HL-60/S4 treated with phorbol 12-myristate 13-acetate at 8.2 ng/mL for 4 days and 3 days (cell line): Measurements from ENCODE around the gene XPO5.
"Not testable (repeated sequence)": the region's sequence is repeated elsewhere in the genome, so short reads cannot be mapped to it uniquely, and the experiment has no call there.

ENCODE experiments used
- in situ Hi-C: fragments of 300-500 bp; cut with MboI; formaldehyde crosslinking; loops from 2 replicates; pipeline ENCODE4 v1.15.0; 2022; ENCODE audit warnings: low sequenced_read_pairs

Gene XPO5

DNA sequence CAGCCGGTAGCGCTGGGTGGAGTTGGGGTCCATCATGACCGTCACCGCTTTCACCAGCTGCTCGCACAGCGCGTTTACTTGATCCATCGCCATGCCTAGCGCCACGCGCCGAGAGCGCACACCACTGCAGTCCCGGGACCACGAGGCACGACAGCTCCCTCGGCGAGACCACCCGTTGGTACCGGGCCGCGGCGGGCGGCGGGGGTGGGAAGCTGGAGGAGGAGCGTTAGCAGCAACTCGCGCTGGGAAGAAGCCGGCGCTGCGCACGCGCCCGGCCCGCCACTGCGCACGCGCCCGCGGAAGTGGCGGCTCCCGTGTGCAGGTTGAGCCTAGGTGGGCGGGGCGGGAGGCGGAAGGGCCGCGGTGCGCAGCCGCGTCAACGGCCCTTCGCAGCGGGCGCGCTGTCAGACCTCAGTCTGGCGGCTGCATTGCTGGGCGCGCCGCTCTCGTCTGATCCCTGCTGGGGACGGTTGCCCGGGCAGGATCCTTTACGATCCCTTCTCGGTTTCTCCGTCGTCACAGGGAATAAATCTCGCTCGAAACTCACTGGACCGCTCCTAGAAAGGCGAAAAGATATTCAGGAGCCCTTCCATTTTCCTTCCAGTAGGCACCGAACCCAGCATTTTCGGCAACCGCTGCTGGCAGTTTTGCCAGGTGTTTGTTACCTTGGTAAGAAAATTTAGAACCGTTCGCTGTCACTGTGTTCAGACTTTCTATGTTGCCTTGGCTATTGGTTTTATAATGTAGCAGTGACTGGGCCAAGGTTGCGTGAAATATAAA, at the start of gene XPO5, which contains the start of gene POLH:
Gene XPO5 (minus strand): TSS at position 267 of the 780 bp plus-strand sequence. CDS start 174 bp downstream, at position 93.
Gene POLH (plus strand): TSS at position 414 of the 780 bp plus-strand sequence. CDS start 6,135 bp downstream, outside the sequence.
- in situ Hi-C loops: no loop called here

DNA sequence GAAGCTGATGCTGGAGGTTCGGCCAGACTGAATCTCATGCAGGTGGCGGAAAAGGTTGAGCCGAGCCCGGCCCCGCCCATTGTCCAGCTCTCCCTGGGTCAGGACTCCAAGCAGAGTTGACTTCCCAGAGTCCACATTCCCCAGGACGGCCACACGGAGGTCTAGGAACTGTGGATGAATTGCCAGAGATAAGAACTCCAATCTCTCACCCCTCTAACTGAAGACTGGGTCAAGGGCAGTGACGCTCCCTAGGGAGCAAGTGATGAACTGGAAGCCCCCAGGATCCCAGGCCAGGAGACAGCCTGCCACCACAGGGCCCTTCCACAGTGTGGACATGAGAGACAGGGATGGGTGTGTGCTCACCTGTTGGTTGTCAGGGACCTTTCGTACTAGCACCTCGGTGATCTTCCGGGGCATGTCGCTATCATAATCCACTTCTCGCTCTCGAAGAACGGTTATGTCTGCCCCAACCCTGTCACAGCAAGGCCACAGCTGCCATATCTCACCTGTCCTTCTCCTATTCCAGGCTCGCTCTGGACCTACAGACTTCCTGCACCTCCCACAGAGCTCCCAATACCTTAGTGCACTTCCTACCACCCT, 49.7 kb upstream of the XPO5 start:
- in situ Hi-C loops: no loop called here

DNA sequence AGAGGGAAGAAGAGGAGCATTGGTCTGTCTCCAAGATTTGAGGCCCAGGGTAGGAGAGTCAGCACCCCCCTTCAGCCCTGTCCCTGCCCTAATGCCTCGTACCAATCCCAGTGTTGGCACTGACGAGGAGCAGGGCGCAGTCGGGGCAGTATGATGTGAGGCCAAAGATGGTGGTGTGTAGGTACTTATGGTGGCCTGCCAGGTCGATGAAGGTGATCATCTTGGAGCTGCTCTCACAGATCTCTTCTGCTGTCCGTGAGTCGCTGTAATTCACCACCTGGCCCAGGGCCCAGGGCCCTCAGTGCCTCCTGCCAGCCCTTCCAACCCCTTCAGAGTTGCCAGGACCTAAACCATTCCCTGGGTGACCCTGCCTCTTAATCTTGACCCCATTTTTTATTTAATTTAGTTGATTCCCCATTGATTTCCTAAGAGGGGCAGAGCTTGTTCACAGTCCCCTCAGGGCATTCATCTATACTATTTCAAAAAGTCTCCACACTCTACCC, 49.0 kb upstream of the XPO5 start:
- in situ Hi-C loops: no loop called here

DNA sequence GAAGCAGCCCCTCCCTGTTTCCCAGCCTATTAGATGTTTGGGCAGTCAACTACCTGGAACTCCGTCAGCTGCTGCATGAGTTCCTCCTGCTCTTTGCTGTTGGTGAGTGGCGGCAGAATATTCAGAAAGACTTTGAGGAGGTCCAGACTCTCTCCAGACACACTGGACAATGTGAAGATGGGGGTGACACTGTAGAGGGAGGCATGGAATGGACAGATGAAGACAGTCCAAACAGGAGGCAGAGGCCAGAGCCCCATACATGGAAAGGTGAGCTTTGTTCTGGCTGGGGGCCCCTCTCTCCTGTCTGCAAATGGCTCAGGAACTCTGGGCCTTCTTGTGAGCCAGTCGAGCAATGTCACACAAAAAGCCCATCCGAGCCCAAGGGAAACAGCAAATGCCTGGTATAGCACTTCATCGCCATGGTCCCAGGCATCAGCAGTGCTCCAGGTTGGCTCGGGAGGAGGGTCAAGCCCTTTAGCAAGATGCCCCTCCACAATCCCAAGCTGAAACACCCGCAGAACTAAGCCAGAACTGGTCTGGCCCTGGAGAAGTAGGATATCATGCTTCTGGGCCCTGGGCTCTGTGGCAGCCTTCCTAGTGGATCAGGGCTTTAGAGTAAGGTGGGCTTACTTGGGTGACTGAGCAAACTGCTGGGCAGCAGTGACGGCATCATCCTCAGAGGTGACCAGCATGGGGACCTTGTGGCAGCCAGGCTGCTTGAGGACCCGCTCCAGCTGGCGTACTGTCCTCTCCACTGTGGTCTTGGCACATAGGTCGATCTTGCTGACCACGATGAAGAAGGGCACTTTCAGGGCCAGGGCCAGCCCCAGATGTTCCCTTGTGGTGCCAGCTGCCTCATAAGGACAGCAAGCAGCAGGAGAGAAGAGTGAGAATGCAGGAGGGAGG, 48.3 kb upstream of the XPO5 start:
- in situ Hi-C loops: no loop called here

DNA sequence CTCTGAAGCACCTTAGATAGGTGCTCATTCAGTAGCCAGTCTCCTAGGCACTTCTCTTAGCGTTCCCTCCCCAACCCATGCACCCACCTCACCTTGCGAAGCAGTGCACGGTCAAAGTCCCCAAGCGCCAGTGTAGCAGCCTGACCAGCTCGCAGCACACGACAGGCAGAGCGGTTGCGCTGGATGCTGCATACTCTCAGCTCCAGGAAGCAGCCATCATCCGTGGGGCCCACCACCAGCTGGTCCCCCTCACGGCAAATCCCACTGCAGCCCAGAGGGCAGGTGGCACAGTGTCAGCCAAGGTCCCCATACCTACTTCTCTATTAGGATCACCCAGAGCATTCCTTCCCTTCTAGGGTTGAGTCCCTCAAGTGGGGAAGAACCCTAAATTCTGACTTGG, 46.7 kb upstream of the XPO5 start:
- in situ Hi-C loops: no loop called here

DNA sequence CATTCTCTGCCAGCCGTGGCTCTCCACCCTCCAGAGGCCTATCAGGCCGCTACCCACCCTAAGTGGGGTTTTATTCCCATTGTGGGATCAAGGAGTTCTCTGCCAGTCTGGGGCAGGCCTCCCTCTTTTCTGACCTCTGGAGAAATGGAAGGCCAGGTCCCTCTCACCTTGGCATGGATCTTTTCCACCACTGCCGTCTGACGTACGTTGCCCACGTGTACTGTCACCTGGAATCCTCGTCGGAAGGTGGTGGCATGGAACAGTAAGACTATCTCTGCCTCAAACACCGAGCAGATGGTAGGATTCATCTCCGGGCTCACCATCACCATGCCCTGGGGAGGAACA, 46.0 kb upstream of the XPO5 start:
- in situ Hi-C loops: no loop called here

DNA sequence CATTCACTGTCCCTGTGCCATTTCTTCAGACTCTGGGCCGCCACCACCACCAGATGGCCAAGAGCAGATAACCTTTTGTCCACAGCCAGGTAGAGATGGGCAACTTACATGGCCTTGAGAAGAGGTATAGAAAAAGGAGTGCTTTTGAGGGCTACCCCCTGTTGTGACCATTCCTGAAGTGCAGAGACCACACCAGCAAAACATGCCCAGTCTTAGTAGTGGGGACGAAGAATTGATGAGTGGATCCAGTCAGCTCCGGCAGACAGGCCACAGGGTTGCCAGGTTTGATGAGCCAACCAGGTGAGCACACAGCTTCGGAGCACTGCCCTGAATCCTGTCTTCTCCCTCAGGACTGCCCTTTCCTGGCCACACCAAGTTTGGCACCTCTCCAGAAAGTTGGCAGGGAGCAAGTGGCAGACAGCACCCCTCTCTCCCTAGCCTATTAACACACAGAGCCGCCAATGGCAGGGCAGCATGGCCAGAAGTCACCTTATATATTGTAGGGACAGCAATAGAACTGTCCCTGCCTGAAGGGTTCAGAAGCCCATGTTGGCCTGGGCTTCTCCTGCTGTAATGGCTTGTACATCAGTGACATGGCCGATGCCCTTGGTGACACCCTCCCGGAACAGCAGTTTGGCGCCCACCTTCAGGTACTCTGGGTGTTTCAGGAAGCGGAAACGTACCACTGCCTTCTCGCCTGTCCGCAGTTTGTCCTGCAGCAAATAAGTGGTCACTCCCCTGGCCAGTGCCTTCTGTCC, 45.4 kb upstream of the XPO5 start:
- in situ Hi-C loops: no loop called here

DNA sequence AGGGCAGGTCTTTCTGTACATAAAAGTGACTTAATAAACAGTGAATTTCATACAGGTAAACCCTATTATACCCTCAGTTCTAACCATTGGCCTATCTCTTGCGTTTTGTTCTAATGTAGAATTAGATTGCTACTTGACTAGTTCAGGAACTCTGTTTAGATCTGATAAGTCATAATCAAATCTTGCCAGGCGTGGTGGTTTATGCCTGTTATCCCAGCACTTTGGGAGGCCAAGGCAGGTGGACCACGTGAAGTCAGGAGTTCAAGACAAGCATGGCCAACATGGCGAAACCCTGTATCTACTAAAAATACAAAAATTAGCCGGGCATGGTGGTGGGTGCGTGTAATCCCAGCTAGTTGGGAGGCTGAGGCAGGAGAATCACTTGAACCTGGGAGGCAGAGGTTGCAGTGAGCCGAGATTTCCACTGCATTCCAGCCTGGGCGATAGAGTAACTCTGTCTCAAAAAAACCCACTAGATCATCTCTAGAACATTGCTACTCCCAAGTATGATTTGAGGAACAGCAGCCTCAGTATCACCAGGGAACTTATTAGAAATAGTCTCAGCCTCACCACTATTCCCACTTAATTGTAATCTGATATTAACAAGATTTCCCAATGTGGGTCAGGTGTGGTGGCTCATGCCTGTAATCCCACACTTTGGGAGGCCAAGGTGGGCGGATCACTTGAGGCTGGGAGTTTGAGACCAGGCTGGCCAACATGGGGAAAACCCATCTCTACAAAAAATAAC, 41.1 kb upstream of the XPO5 start:
- in situ Hi-C loops: no loop called here

DNA sequence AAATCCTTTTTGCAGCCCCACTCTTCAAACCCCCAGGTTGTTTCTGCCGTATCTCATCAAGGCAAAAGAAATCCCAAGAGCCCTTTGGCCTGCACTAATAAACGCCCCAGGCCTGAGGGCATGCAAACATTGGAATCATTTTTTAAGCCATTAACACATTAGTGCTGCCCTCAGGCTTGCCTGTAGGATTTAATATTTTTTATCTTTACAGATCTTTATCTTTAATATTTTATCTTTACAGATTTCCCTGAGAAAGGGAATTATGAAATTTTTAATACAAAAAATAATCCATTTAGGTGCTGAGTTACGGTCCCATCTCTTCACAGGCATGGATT, 38.5 kb upstream of the XPO5 start:
- in situ Hi-C loops: no loop called here

DNA sequence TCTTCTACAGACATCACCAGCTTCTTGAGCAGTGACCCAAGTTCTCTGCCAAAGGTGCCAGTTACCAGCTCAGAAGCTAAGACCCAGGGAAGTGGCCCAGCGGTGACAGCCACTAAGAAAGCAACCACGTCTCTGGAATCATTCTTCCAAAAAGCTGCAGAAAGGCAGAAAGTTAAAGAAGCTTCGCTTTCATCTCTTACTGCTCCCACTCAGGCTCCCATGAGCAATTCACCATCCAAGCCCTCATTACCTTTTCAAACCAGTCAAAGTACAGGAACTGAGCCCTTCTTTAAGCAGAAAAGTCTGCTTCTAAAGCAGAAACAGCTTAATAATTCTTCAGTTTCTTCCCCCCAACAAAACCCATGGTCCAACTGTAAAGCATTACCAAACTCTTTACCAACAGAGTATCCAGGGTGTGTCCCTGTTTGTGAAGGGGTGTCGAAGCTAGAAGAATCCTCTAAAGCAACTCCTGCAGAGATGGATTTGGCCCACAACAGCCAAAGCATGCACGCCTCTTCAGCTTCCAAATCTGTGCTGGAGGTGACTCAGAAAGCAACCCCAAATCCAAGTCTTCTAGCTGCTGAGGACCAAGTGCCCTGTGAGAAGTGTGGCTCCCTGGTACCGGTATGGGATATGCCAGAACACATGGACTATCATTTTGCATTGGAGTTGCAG, 38.0 kb upstream of the XPO5 start:
- in situ Hi-C loops: no loop called here

DNA sequence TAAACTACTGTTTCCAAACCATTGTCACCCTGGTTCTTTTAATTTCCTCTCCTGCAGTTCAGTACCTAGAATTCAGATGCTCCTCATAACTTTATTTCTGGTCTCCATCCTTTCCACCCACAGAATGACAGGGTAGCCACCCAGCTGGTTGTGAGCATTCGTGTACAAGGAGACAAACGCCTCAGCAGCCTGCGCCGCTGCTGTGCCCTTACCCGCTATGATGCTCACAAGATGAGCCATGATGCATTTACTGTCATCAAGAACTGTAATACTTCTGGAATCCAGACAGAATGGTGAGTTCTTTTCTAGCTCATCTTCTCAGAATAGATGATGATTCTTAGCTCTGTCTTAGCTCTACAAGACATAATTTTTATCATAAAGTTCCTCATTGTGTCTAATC, 34.6 kb upstream of the XPO5 start:
- in situ Hi-C loops: no loop called here

DNA sequence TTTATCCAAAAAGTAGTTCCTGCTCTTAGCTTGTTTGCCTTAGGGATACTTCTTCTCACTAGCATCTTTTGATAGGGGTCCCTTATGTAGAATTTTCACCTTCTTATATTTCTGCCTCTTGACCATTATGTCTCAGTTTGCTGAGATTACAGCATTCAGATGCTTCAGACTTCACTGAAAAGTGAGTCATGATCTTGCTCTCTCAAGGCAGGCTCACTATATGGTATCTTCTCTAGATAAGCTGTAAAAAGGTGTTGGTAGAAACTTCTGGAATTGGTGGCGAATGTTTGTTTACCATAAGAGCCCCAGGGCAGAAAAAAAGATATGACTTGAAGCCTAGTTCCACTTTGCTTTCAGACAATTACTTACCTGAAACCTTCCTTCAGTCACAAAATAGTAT, 33.6 kb upstream of the XPO5 start:
- in situ Hi-C loops: no loop called here

DNA sequence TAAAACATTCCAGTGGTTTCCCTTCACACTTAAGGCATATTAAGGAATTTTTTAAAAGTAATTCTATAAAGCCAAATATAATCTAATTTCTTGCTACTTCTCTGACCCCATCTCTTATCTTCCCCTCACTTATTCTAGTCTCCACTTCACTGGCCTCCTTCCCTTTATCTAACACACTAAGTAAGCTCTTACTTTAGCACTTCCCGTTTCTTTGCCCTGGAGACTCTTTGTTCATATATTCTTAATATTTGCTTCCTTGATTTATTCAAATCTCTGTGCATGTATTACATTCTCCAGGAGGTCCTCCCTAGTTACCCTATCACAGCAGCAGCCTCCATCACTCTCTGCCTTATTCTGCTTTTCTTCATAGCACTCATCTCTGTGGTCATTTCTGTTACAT, 33.0 kb upstream of the XPO5 start:
- in situ Hi-C loops: no loop called here

DNA sequence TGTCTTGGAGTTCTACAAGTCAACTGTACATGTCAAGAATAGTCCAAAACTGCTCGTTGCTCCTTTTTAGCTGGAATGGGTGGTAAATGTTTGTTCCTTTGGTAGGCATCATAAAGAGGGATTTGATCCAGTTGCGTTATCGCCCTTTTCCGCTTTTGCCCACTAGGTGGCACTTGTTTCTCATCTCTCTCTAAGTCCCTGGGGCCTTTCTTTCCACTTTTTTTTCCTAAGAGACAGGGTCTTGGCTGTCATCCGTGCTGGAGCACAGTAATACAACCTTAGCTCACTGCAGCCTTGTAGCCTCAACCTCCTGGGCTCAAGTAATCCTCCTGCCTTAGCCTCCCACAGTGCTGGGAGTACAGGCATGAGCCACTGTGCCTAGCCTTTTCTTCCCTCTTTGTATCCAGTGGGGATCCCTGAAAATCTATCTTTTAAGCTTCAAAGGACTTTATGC, 32.5 kb upstream of the XPO5 start:
- in situ Hi-C loops: no loop called here

DNA sequence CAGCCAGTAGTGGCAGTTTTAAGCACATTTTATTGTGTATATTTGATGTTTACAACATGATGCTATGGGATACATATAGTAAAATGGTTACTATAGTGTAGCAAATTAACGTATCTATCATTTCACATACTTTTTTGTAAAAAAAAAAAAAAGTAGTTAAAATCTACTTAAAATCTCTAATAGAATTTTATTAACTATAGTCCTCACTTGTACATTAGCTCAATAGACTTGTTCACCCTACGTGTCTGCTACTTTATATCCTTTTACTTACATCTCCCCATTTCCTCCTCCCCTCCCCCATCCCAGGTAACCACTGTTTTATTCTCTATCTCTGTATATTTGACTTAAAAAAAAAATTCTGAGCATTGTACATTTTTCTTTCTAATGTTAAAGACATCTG, 30.2 kb upstream of the XPO5 start:
- in situ Hi-C loops: no loop called here

DNA sequence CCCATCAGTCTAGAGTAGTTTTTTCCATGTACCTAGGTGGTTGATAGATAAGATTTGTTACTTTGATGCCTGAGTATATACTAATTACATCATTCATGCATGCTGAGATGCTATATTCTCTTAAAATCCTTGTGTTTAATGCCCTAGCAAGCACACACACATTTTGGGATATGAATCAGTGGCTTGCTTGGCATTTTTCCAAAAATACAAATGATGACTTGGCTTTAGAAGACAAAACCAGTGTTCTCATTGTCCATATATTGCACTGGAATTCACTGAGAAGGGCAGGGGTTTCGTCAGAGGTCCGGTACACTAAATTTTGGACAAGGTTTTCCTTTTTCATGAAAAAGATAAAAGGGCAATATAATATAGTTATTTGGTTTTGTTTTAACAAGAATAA, 28.3 kb upstream of the XPO5 start:
- in situ Hi-C loops: no loop called here

DNA sequence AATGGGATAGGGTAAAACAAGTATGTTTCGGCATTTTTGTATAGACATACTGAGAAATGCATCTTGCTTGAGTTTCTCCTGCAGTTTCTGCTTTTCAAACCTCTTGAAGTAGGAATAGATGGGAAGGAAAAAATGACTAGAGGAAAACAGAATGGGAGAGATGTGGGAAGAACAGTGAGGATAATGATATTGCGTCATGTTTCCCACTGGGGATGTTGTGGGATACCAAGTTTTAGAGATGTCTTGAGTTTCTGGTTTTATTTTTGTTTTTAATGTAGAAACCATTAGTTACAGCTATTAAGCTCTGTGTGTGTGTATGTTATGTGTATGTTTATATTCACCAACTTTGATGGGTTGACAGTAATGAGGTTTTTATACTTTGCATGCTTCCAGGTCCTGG, 24.8 kb upstream of the XPO5 start:
- in situ Hi-C loops: no loop called here

DNA sequence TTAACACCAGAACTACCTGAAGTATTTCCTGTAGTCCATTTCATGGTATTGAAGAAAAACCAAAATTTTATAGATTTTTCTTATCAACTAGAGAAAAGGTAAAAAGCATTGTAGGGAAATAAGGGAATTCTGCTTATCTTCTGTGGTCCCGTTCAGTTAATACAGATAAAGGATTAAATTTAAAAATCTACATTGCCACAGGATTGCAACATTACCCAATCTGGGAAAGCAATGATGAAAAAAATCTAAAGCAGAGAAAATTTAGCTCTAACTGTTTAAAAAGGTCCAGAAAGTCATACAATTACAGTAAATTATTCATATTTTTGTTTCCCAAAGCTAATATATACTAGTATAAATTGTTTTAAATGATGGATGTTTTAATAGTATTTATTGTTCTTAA, 18.1 kb upstream of the XPO5 start:
- in situ Hi-C loops: no loop called here

DNA sequence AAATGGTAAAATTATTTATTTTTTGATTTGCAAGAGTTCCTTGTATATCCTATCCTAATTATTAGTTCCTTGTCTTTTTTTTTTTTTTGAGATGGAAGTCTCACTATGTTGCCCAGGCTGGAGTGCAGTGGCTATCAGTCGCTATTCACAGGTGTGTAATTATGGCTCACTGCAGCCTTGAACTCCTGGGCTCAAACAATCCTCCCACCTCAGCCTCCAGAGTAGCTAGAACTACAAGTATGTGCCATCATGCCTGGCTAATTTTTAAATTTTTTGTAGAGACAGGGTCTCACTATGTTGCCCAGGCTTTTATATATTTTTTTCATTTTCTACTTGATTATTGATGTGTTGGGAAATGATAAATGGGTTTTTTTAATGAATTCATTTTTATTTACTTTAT, 13.7 kb upstream of the XPO5 start:
- in situ Hi-C loops: not testable (repeated sequence)

DNA sequence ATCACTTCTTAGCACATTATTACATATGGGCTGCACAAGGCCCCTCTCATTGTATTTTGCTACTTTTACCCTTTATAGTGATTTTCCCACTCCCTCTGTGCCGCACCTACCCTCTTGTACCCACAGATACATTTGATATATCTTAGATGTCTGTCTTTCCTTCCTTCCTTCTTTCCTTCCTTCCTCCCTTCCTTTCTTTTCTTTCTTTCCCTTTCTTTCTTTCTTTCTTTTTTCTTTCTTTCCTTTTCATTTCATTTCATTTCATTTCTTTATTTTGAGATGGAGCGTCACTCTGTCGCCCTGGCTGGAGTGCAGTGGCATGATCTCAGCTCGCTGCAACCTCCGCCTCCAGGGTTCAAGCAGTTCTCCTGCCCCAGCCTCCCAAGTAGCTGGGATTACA, 12.4 kb upstream of the XPO5 start:
- in situ Hi-C loops: no loop called here
